Gastrocnemius medialis (tissue), 4 donors: ENCODE results near the gene CNIH3.

Source experiments
- CTCF ChIP-seq, 5 experiments: fragments of 450-650 bp in 3 of 5; fragments of 200-600 bp in 2 of 5; sonication (generic) in 2 of 5; IDR thresholded peaks in 4 of 5; conservative IDR thresholded peaks in 1 of 5; 1 replicate in 4 of 5; 2 replicates in 1 of 5; pipeline ENCODE4 v1.5.1; 2016 to 2019; ENCODE audit warnings: antibody characterized with exemption in 5 of 5, mild to moderate bottlenecking in 3 of 5, moderate library complexity in 3 of 5
- POLR2A ChIP-seq, 2 donors: fragments of 450-650 bp; IDR thresholded peaks; one replicate each; pipeline ENCODE4 v1.6.1; 2017; ENCODE audit warnings: antibody characterized with exemption in 2 of 2, mild to moderate bottlenecking in 2 of 2, moderate library complexity in 2 of 2

GRCh38 chr1:224782281-224783000 is 166.3 kb downstream of the CNIH3 start:
- no peak for TF ChIP-seq CTCF (IDR thresholded peaks at IDR 0.05 in 4 of 5, conservative IDR thresholded peaks at IDR 0.05 in 1 of 5)
- no peak for TF ChIP-seq POLR2A (IDR thresholded peaks at IDR 0.05)
